Keratinocyte (primary cell): ENCODE results near the gene THAP2. TPM values are rescaled to one million over a fixed set of nuclear protein-coding genes. Genes with fewer than 3 reads are reported as not detected.

Experiments used
- DNase-seq: peaks from one replicate; pipeline ENCODE4 v3.0.0-alpha.2; 2011; ENCODE audit warnings: low read depth, missing footprints, low spot score
- FAIRE-seq: peaks from 2 replicates; lab custom pipeline; 2011; peaks lifted over from hg19 to GRCh38; lab: Jason Lieb, UNC
- H2AFZ ChIP-seq: 2 replicates; pipeline ENCODE4 v1.6.0; 2012; ENCODE audit warnings: low read length, control low read depth, inconsistent platforms; ENCODE audit not compliant: control insufficient read depth
- H3K27ac ChIP-seq: 2 replicates; pipeline ENCODE4 v1.5.1; 2011; ENCODE audit warnings: low read length; ENCODE audit not compliant: control insufficient read depth, insufficient read depth
- H3K27me3 ChIP-seq: 3 replicates; pipeline ENCODE4 v1.6.0; 2011; ENCODE audit warnings: low read length; ENCODE audit not compliant: control insufficient read depth, insufficient read depth; ENCODE audit errors: extremely low read depth
- H3K36me3 ChIP-seq, 2 experiments: 2 replicates in 1 of 2; 3 replicates in 1 of 2; pipeline ENCODE4 v1.5.1; 2011; ENCODE audit warnings: low read length in 2 of 2, mild to moderate bottlenecking in 1 of 2; ENCODE audit not compliant: control insufficient read depth in 2 of 2, insufficient read depth in 2 of 2; ENCODE audit errors: extremely low read depth in 1 of 2
- H3K4me1 ChIP-seq: 3 replicates; pipeline ENCODE4 v1.5.1; 2011; ENCODE audit warnings: low read length; ENCODE audit not compliant: control insufficient read depth, insufficient read depth; ENCODE audit errors: extremely low read depth
- H3K4me2 ChIP-seq: 3 replicates; pipeline ENCODE4 v1.6.0; 2011; ENCODE audit warnings: low read depth, low read length; ENCODE audit not compliant: control insufficient read depth, insufficient read depth; ENCODE audit errors: extremely low read depth
- H3K4me3 ChIP-seq, 3 experiments: fragments of 200-600 bp in 1 of 3; sonication (generic) in 1 of 3; 2 replicates in 2 of 3; 3 replicates in 1 of 3; pipeline ENCODE4 v1.5.1; 2011 to 2016; ENCODE audit warnings: low read length in 3 of 3, mild to moderate bottlenecking in 3 of 3, control low read depth in 2 of 3, inconsistent platforms in 1 of 3, low read depth in 1 of 3, mixed read lengths in 1 of 3, mixed run types in 1 of 3, moderate library complexity in 1 of 3; ENCODE audit not compliant: control insufficient read depth in 2 of 3, insufficient read depth in 2 of 3; ENCODE audit errors: extremely low read depth in 1 of 3
- H3K79me2 ChIP-seq: 2 replicates; pipeline ENCODE4 v1.6.0; 2012; ENCODE audit warnings: low read length; ENCODE audit not compliant: control insufficient read depth, insufficient read depth
- H3K9ac ChIP-seq: 3 replicates; pipeline ENCODE4 v1.6.0; 2011; ENCODE audit warnings: low read length; ENCODE audit not compliant: control insufficient read depth, insufficient read depth; ENCODE audit errors: extremely low read depth
- H3K9me1 ChIP-seq: 3 replicates; pipeline ENCODE4 v1.6.0; 2011; ENCODE audit warnings: low read length; ENCODE audit not compliant: control insufficient read depth, insufficient read depth; ENCODE audit errors: extremely low read depth
- H3K9me3 ChIP-seq: 2 replicates; pipeline ENCODE4 v1.5.1; 2012; ENCODE audit warnings: low read depth, low read length; ENCODE audit not compliant: control insufficient read depth
- H4K20me1 ChIP-seq: 3 replicates; pipeline ENCODE4 v1.6.0; 2011; ENCODE audit warnings: low read length; ENCODE audit not compliant: control insufficient read depth, insufficient read depth; ENCODE audit errors: extremely low read depth
- EZH2 ChIP-seq: IDR thresholded peaks from one replicate; pipeline ENCODE4 v1.6.1; 2012; ENCODE audit warnings: inconsistent platforms, mild to moderate bottlenecking, low read length, moderate library complexity
- dilution Hi-C: fragments of 300-500 bp; cut with MboI; formaldehyde crosslinking; loops from one replicate; pipeline ENCODE4 v1.7.0; 2020; ENCODE audit warnings: low sequenced_read_pairs; ENCODE audit not compliant: extremely low pct_ligation_motif_present
- polyA plus RNA-seq, 5 experiments: library from polyadenylated mRNA; depleted of rRNA in 3 of 5; stranded (reverse) in 3 of 5; stranded (forward) in 1 of 5; unstranded in 1 of 5; fragments of >200 nt; gene quantifications; 1 replicate in 1 of 5; 2 replicates in 3 of 5; 3 replicates in 1 of 5; pipeline versions ENCODE4 v1.2.1 to v1.2.3, GENCODE V29; 2011 to 2012; ENCODE audit warnings: missing spikeins in 2 of 5, low read depth in 1 of 5, low replicate concordance in 1 of 5
- TF ChIP-seq, protein P1 (sequence below), 3 experiments: IDR thresholded peaks in 1 of 3; conservative IDR thresholded peaks in 1 of 3; optimal IDR thresholded peaks in 1 of 3; 2 replicates in 2 of 3; 3 replicates in 1 of 3; pipeline versions ENCODE3 to v1.5.1; 2011; ENCODE audit warnings: low read length in 3 of 3, mild to moderate bottlenecking in 3 of 3, moderate library complexity in 2 of 3, control low read depth in 1 of 3, inconsistent platforms in 1 of 3; ENCODE audit not compliant: insufficient read depth in 2 of 3; ENCODE audit errors: extremely low read depth in 1 of 3

THAP2 gene
- polyA plus RNA-seq, 1 donor (not counting 4 experiments of a cell fraction or from before 2014, with no cell fraction given) = 4.4 TPM

DNA sequence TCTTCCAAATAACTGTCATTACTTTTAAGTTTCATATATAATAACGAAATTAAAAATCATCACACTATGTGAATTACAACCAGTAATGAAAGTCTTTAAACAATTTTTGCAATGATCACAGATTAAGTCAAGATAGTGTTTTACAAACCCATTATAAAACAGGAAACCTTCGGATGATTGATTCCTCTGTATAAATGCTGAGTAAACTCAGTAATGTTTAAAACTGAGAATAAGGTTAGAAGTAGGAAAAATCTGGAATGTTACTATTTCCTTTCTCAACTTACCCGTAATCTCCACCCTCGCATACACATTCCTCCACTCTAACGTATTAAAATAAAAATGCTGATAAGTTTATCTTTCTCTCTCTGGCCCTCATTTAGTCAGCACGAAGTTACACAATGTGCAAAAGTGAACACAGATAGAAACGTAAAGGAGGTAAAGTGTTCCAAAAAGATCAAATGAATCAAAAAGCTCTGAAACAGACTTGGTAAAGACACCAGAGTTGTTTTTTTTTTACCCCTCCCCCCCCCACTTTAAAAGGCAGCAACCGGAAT is 2.0 kb upstream of the THAP2 start:
- no peak for TF ChIP-seq EZH2
- TF ChIP-seq, protein P1, sequence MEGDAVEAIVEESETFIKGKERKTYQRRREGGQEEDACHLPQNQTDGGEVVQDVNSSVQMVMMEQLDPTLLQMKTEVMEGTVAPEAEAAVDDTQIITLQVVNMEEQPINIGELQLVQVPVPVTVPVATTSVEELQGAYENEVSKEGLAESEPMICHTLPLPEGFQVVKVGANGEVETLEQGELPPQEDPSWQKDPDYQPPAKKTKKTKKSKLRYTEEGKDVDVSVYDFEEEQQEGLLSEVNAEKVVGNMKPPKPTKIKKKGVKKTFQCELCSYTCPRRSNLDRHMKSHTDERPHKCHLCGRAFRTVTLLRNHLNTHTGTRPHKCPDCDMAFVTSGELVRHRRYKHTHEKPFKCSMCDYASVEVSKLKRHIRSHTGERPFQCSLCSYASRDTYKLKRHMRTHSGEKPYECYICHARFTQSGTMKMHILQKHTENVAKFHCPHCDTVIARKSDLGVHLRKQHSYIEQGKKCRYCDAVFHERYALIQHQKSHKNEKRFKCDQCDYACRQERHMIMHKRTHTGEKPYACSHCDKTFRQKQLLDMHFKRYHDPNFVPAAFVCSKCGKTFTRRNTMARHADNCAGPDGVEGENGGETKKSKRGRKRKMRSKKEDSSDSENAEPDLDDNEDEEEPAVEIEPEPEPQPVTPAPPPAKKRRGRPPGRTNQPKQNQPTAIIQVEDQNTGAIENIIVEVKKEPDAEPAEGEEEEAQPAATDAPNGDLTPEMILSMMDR (optimal IDR thresholded peaks at IDR 0.05 in 1 of 3, IDR thresholded peaks at IDR 0.05 in 1 of 3, conservative IDR thresholded peaks at IDR 0.05 in 1 of 3; ENCODE audit: extremely low read depth in 1 of 3, insufficient read depth in 2 of 3, low read length in 3 of 3) = no peak

DNA sequence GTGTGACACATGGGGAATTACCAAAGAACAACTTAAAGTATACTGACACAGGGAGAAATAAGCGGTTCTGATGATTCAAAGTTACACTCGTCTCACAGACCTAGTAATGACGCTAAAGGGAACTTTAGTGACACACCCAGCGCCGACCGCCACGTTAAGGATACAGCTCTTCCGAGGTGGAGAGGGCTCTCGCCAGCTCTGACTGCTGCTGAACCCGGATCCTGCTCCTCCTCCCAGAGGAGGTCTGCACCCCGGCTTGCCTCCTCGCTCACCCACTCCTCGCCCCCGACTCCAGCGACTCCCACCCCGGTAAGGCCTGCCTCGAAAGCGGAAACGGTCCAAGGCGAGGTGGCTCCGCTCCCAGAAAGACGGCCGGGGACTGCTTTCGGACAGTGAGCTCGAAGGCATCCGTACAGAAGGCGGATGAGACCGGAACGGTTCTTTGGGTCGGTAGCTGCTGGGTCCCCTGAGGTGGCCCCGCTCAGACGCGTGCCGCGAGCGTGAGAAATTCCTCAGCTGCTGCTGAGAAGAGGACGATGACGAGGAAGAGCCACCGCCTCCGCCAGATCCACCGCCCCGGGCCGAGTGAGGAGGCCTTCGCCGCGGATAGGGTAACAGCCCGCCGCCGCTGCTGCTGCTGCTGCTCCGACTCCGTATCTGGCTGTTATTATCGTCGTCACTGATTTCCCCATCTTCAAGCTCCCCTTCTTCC is 1.1 kb upstream of the THAP2 start:
- Histone ChIP-seq H3K9me3 (no peaks in the 10 kb centered on the region), H3K4me2 (peak overlapping the region; percentile 88), H3K9ac (peak overlapping the region; percentile 100), H3K79me2 (peaks cover 70% of the 10 kb centered on the region), H2AFZ (peak overlapping the region; percentile 67), H3K4me1 (peaks cover 9% of the 10 kb centered on the region), H3K27ac (peak overlapping the region; percentile 99), H3K27me3 (no peaks in the 10 kb centered on the region), H4K20me1 (peaks cover 9% of the 10 kb centered on the region), H3K9me1 (no peaks in the 10 kb centered on the region), H3K36me3 (peaks cover 0 to 3% of the 10 kb centered on the region in 2 experiments), H3K4me3 (peak overlapping the region; percentile 87 to 97 (median 92))
- no peak for DNase-seq
- FAIRE-seq = no peak
- dilution Hi-C loops = loop anchor here (5.0 kb wide), 1 partner anchor 74 kb away; no protein-coding TSS in a partner anchor
- TF ChIP-seq, protein P1 (optimal IDR thresholded peaks at IDR 0.05 in 1 of 3, IDR thresholded peaks at IDR 0.05 in 1 of 3, conservative IDR thresholded peaks at IDR 0.05 in 1 of 3; ENCODE audit: extremely low read depth in 1 of 3, insufficient read depth in 2 of 3, low read length in 3 of 3) = no peak
- TF ChIP-seq EZH2 = no peak

More for the DNA sequence above, 2.0 kb upstream of the THAP2 start:
- Histone ChIP-seq H2AFZ (no peak overlapping the region), H3K4me3 (peak overlapping the region; percentile 87 to 97 (median 92)), H3K4me2 (peak overlapping the region; percentile 88), H3K9me3 (no peaks in the 10 kb centered on the region), H3K79me2 (peaks cover 75% of the 10 kb centered on the region), H3K27ac (peak overlapping the region; percentile 99), H3K4me1 (peaks cover 9% of the 10 kb centered on the region), H3K9ac (peak overlapping the region; percentile 100), H3K36me3 (peaks cover 0 to 3% of the 10 kb centered on the region in 2 experiments), H3K9me1 (no peaks in the 10 kb centered on the region), H4K20me1 (peaks cover 9% of the 10 kb centered on the region), H3K27me3 (no peaks in the 10 kb centered on the region)
- no peak for DNase-seq
- dilution Hi-C loops = loop anchor here (5.0 kb wide), 1 partner anchor 75 kb away; no protein-coding TSS in a partner anchor
- FAIRE-seq = no peak
